ENCODE results near the gene EIF4A3. TPM values are rescaled to one million over a fixed set of nuclear protein-coding genes. Genes with fewer than 3 reads are reported as not detected.

EIF4A3 gene
- total RNA-seq, 4 donors from 2014 or later: 27.4 to 32.8 (median 30.0) TPM

- Histone ChIP-seq H3K9me3 (no peaks in the 10 kb centered on the region), H3K27ac (no peak overlapping the region), H3K4me3 (no peak overlapping the region), H3K36me3 (no peaks in the 10 kb centered on the region), H3K27me3 (no peaks in the 10 kb centered on the region), H3K4me1 (no peaks in the 10 kb centered on the region)
- no peak for TF ChIP-seq CTCF (IDR thresholded peaks at IDR 0.05 in 4 of 5, conservative IDR thresholded peaks at IDR 0.05 in 1 of 5)
- TF ChIP-seq POLR2A (IDR thresholded peaks at IDR 0.05): no peak
- in situ Hi-C loops (cut with MboI; ENCODE audit: low sequenced_read_pairs in 4 of 4) (no loop called here), intact Hi-C loops (cut with DNase I; ENCODE audit: low total_unique reads) (no loop called here)
- no peak for DNase-seq
- no peak for ATAC-seq
Observed at GRCh38 chr17:80154166-80154565, 7.2 kb upstream of the EIF4A3 start.

- Histone ChIP-seq H3K4me1 (peaks cover 0 to 4% of the 10 kb centered on the region in 2 donors), H3K27ac (no peak overlapping the region), H3K4me3 (no peak overlapping the region), H3K36me3 (no peaks in the 10 kb centered on the region), H3K9me3 (no peaks in the 10 kb centered on the region), H3K27me3 (no peaks in the 10 kb centered on the region)
- intact Hi-C loops (cut with DNase I; ENCODE audit: low total_unique reads) (no loop called here), in situ Hi-C loops (cut with MboI; ENCODE audit: low sequenced_read_pairs in 4 of 4) (no loop called here)
- DNase-seq (no peak), ATAC-seq (no peak)
- TF ChIP-seq POLR2A (IDR thresholded peaks at IDR 0.05) (no peak), CTCF (IDR thresholded peaks at IDR 0.05 in 4 of 5, conservative IDR thresholded peaks at IDR 0.05 in 1 of 5) (no peak)
Observed at GRCh38 chr17:80153004-80153403, 6.1 kb upstream of the EIF4A3 start.

GRCh38 chr17:80152081-80152702 lies 5.3 kb upstream of the EIF4A3 start:
- no peaks in the 10 kb centered on the region for H3K27me3 ChIP-seq
- intact Hi-C loops (cut with DNase I; ENCODE audit: low total_unique reads): no loop called here

GRCh38 chr17:80151333-80151732 lies 4.4 kb upstream of the EIF4A3 start:
- H3K4me1 ChIP-seq: peaks cover 0 to 5% of the 10 kb centered on the region in 2 donors
- in situ Hi-C loops (cut with MboI; ENCODE audit: low sequenced_read_pairs in 4 of 4): no loop called here
- DNase-seq (no peak), ATAC-seq (no peak)
- no peak overlapping the region for H3K27ac ChIP-seq
- no peaks in the 10 kb centered on the region for H3K36me3 ChIP-seq
- intact Hi-C loops (cut with DNase I; ENCODE audit: low total_unique reads): no loop called here
- TF ChIP-seq POLR2A (IDR thresholded peaks at IDR 0.05) (no peak), CTCF (IDR thresholded peaks at IDR 0.05 in 4 of 5, conservative IDR thresholded peaks at IDR 0.05 in 1 of 5) (no peak)
- no peak overlapping the region for H3K4me3 ChIP-seq
- no peaks in the 10 kb centered on the region for H3K9me3 ChIP-seq
- no peaks in the 10 kb centered on the region for H3K27me3 ChIP-seq

More at GRCh38 chr17:80152081-80152702, 5.3 kb upstream of the EIF4A3 start:
- Histone ChIP-seq H3K4me3 (no peak overlapping the region), H3K36me3 (no peaks in the 10 kb centered on the region), H3K4me1 (peaks cover 0 to 5% of the 10 kb centered on the region in 2 donors), H3K27ac (no peak overlapping the region), H3K9me3 (no peaks in the 10 kb centered on the region)
- TF ChIP-seq POLR2A (IDR thresholded peaks at IDR 0.05) (no peak), CTCF (IDR thresholded peaks at IDR 0.05 in 4 of 5, conservative IDR thresholded peaks at IDR 0.05 in 1 of 5) (no peak)
- in situ Hi-C loops (cut with MboI; ENCODE audit: low sequenced_read_pairs in 4 of 4): no loop called here
- DNase-seq: no peak
- ATAC-seq: no peak
